Dermis blood vessel endothelial cell (primary cell): ENCODE measurements around the gene ZNF814. TPM values are rescaled to one million over a fixed set of nuclear protein-coding genes. Genes with fewer than 3 reads are reported as not detected.
"Not testable (repeated sequence)": the region's sequence is repeated elsewhere in the genome, so short reads cannot be mapped to it uniquely, and the experiment has no call there.

Source experiments
- DNase-seq: peaks from one replicate; pipeline ENCODE4 v3.0.0; 2010
- total RNA-seq: library from RNA; depleted of rRNA; stranded (reverse); fragments of >200 nt; gene quantifications from 2 replicates; pipeline ENCODE4 v1.2.3, GENCODE V29; 2014

The ZNF814 gene
- total RNA-seq, 1 donor from 2014 or later: 4.1 TPM

GRCh38 chr19:57854117-57854516 is 34.7 kb downstream of the ZNF814 start:
- not testable (repeated sequence) for DNase-seq

DNA sequence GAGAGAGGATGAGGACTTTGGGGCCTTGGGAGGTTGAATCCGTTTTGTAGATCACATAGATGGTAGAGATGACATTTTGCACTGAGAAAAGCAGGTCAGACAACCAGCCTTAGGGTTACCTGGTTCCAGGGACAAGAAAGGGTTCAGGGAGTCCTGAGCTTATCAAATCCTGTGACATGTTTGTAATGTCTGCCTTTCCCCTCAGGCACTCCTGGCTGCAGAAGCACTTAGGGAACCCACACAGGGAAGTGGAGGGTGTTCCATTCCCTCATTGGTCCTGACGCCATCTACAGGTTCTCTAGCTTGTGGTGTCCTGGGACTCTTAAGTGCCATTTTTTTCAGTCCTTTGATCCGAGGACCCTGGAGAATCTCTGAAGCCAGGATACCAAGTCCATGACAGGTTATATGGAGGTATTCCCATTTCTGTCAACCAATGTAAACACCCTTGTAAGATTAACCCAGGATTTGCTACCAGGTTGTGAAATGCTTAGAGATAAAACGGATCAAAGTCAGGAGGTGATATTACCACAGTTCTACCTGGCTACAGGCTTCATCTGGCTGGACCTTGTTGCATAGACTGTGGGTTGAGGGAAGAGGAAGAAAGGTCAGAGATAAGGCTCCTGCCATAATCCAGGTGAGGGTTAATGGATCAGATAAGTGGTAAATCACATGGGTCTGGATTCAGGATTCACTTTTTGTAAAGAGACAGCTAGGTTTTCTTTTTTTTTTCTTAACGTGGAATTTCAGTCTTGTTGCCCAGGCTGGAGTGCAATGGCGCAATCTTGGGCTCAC is 36.8 kb downstream of the ZNF814 start:
- not testable (repeated sequence) for DNase-seq

- DNase-seq: peak; percentile 83
Observed at GRCh38 chr19:57850553-57851017, 38.3 kb downstream of the ZNF814 start.

GRCh38 chr19:57849666-57850473 is 39.0 kb downstream of the ZNF814 start, which contains the start of gene ZNF587:
Gene ZNF587, plus strand, starts transcription at chr19:57849859. Its CDS starts 180 bp downstream, at chr19:57850039.
- peak; percentile 88 for DNase-seq

- not testable (repeated sequence) for DNase-seq
Observed at GRCh38 chr19:57849162-57849665, 39.6 kb downstream of the ZNF814 start.

- DNase-seq: peak; percentile 27
Observed at GRCh38 chr19:57847164-57847563, 41.7 kb downstream of the ZNF814 start.

DNA sequence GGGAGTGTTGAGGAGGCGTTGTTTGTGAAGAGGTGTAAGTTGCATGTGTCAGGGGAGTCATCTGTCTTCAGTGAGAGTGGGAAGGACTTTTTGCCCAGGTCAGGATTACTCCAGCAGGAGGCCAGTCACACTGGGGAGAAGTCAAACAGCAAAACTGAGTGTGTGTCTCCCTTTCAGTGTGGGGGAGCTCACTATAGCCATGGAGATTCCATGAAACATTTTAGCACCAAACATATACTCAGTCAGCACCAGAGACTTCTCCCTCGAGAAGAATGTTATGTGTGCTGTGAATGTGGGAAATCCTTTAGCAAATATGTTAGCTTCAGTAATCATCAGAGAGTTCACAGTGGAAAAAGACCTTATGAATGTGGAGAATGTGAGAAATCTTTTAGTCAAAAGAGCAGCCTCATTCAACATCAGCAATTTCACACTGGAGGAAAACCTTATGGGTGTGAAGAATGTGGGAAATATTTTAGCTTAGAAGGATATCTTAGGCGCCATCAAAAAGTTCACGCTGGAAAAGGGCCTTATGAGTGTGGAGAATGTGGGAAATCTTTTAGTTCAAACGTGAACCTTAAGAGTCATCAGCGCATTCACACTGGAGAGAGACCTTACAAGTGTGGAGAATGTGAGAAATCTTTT is 47.6 kb downstream of the ZNF814 start:
- no peak for DNase-seq

- not testable (repeated sequence) for DNase-seq
Observed at GRCh38 chr19:57838622-57839191, 50.1 kb downstream of the ZNF814 start.

GRCh38 chr19:57836991-57837390 is 51.8 kb downstream of the ZNF814 start:
- not testable (repeated sequence) for DNase-seq

GRCh38 chr19:57830071-57830602 is 58.7 kb downstream of the ZNF814 start, which contains the start of gene ZNF587B:
Gene ZNF587B, plus strand, starts transcription at chr19:57830299. Its CDS starts 230 bp downstream, at chr19:57830529.
- peak; percentile 69 for DNase-seq

DNA sequence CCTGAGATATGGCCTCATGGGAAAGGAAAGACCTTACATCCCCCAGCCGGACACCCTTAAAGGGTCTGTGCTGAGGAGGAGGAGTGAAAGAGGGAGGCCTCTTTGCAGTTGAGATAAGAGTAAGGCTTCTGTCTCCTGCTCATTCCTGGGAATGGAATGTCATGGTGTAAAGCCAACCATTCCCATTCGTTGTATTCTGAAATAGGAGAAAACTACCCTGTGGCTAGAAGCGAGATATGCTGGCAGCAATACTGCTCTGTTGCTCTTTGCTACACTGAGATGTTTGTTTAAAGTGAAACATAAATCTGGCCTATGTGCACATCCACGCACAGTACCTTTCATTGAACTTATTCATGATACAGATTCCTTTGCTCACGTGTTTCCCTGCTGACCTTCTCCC is 59.5 kb downstream of the ZNF814 start:
- no peak for DNase-seq

- DNase-seq: no peak
Observed at GRCh38 chr19:57825511-57825910, 63.3 kb downstream of the ZNF814 start.

GRCh38 chr19:57823608-57824007 is 65.2 kb downstream of the ZNF814 start:
- not testable (repeated sequence) for DNase-seq

DNA sequence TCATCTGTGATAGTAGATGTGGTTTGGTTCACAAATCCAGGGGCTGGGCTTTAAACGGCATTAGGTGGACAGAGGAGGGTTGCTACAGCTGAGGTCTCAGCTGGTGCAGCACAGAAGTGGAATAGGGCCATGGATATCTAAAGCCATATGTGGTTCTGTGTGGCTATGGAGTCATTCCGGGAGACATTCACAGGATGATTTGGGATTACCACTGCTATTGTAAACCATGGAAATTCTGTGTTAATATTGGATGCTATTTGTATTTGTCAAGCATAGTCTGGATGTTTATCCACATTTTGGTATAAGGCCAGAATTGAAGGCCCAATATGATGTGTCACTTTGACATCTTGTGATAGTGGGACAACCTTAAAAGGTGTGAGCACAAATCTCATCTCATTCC is 65.7 kb downstream of the ZNF814 start:
- DNase-seq: not testable (repeated sequence)

- DNase-seq: not testable (repeated sequence)
Observed at GRCh38 chr19:57821501-57821900, 67.3 kb downstream of the ZNF814 start.

DNA sequence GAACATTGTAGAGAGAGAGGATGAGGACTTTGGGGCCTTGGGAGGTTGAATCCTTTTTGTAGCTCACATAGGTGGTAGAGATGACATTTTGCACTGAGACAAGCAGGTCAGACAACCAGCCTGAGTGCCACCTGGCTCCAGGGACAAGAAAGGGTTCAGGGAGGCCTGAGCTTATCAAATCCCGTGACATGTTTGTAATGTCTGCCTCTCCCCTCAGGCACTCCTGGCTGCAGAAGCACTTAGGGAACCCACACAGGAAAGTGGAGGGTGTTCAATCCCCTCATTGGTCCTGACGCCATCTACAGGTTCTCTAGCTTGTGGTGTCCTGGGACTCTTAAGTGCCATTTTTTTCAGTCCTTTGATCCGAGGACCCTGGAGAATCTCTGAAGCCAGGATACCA is 67.7 kb downstream of the ZNF814 start:
- DNase-seq: not testable (repeated sequence)

GRCh38 chr19:57820599-57820998 is 68.2 kb downstream of the ZNF814 start:
- DNase-seq: no peak

GRCh38 chr19:57819475-57820148 is 69.2 kb downstream of the ZNF814 start:
- peak; percentile 88 for DNase-seq

DNA sequence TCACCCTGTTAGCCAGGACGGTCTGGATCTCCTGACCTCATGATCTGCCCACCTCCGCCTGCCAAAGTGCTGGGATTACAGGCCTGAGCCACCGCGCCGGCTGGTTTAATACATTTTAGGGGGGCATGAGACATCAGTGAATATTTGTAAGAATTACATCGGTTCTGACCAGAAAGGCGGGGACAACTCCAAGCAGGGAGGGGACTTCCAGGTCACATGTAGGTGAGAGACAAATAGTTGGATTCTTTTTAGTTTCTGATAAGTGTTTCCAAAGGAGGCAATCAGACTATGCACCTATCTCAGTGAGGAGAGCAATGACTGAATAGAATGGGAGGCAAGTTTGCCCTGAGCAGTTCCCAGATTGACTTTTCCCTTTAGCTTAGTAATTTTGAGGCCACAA is 70.5 kb downstream of the ZNF814 start:
- no peak for DNase-seq

- no peak for DNase-seq
Observed at GRCh38 chr19:57817976-57818375, 70.9 kb downstream of the ZNF814 start.

GRCh38 chr19:57816652-57817051 is 72.2 kb downstream of the ZNF814 start:
- DNase-seq: no peak
